Gastroesophageal sphincter (tissue), 4 donors: Measurements from ENCODE around the gene TOB1. TPM values are rescaled to one million over a fixed set of nuclear protein-coding genes. Genes with fewer than 3 reads are reported as not detected.

Experiments
- ATAC-seq: fragments of 150-250 bp; one replicate; pipeline ENCODE4 v1.9.1; 2016; ENCODE audit warnings: mild to moderate bottlenecking, moderate library complexity
- H3K27ac ChIP-seq, 4 donors: fragments of 200-600 bp; sonication (generic) in 3 of 4; 1 replicate in 3 of 4; 2 replicates in 1 of 4; pipeline ENCODE4 v1.5.1; 2016 to 2019
- H3K27me3 ChIP-seq: fragments of 200-600 bp; sonication (generic); one replicate; pipeline ENCODE4 v1.5.1; 2019
- H3K36me3 ChIP-seq, 2 donors: fragments of 200-600 bp; sonication (generic); one replicate each; pipeline ENCODE4 v1.5.1; 2019; ENCODE audit warnings: control low read depth in 1 of 2
- H3K4me1 ChIP-seq, 3 donors: fragments of 200-600 bp; sonication (generic); 1 replicate in 2 of 3; 2 replicates in 1 of 3; pipeline ENCODE4 v1.5.1; 2016 to 2019; ENCODE audit warnings: control low read depth in 2 of 3
- H3K4me3 ChIP-seq, 2 donors: fragments of 200-600 bp; sonication (generic); one replicate each; pipeline ENCODE4 v1.5.1; 2019; ENCODE audit warnings: mild to moderate bottlenecking in 1 of 2, moderate library complexity in 1 of 2
- H3K9me3 ChIP-seq, 3 donors: fragments of 200-600 bp; sonication (generic); one replicate each; pipeline ENCODE4 v1.5.1; 2017 to 2019; ENCODE audit warnings: control low read depth in 2 of 3
- EP300 ChIP-seq: sonication (generic); formaldehyde crosslinking; IDR thresholded peaks from one replicate; pipeline ENCODE4 v1.6.1; 2017; ENCODE audit warnings: antibody characterized with exemption, mild to moderate bottlenecking
- POLR2A ChIP-seq, 2 donors: fragments of 450-650 bp; IDR thresholded peaks; one replicate each; pipeline ENCODE4 v1.6.1; 2017; ENCODE audit warnings: antibody characterized with exemption in 2 of 2, mild to moderate bottlenecking in 2 of 2, moderate library complexity in 1 of 2
- POLR2AphosphoS5 ChIP-seq: sonication (generic); formaldehyde crosslinking; IDR thresholded peaks from one replicate; pipeline ENCODE4 v1.6.1; 2017; ENCODE audit warnings: antibody characterized with exemption
- WGBS, 2 donors: methylation state at CpG; one replicate each; pipeline ENCODE4 v1.1.5; 2018; ENCODE audit warnings: low coverage in 1 of 2; 5-methylcytosine and 5-hydroxymethylcytosine counted together
- total RNA-seq, 4 donors: library from RNA; depleted of rRNA; stranded (reverse); fragments of >200 nt; gene quantifications; one replicate each; pipeline ENCODE4 v1.1.0, GENCODE V29; 2016
- TF ChIP-seq, protein P1 (sequence below), 4 experiments: fragments of 200-600 bp in 2 of 4; fragments of 450-650 bp in 2 of 4; sonication (generic) in 1 of 4; IDR thresholded peaks; one replicate each; pipeline ENCODE4 v1.5.1; 2017 to 2019; ENCODE audit warnings: antibody characterized with exemption in 4 of 4, mild to moderate bottlenecking in 2 of 4, moderate library complexity in 2 of 4

Gene TOB1
- total RNA-seq, 4 donors from 2014 or later, result 27.8 to 47.2 (median 29.6) TPM

DNA sequence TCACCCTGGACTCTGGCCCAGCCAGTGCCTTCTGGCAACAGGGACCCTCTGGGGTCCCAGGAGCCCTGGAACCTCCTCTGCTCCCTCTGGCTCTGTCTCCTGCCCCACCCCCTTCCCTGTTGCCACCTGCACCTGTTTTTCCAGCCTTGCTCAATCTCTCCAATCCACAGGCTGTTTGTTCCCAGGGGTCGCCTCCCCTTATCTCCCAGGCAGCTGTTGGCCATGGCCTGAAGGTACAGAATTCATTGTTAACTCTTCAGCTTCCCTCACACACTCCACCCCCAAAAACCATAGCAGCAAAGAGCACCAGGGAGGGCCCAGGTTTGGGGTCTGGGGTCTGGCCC lies 39.3 kb upstream of the TOB1 start:
- H3K4me1 ChIP-seq, result peaks cover 12 to 74% (median 21%) of the 10 kb centered on the region in 3 donors
- TF ChIP-seq, protein P1, sequence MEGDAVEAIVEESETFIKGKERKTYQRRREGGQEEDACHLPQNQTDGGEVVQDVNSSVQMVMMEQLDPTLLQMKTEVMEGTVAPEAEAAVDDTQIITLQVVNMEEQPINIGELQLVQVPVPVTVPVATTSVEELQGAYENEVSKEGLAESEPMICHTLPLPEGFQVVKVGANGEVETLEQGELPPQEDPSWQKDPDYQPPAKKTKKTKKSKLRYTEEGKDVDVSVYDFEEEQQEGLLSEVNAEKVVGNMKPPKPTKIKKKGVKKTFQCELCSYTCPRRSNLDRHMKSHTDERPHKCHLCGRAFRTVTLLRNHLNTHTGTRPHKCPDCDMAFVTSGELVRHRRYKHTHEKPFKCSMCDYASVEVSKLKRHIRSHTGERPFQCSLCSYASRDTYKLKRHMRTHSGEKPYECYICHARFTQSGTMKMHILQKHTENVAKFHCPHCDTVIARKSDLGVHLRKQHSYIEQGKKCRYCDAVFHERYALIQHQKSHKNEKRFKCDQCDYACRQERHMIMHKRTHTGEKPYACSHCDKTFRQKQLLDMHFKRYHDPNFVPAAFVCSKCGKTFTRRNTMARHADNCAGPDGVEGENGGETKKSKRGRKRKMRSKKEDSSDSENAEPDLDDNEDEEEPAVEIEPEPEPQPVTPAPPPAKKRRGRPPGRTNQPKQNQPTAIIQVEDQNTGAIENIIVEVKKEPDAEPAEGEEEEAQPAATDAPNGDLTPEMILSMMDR (IDR thresholded peaks at IDR 0.05), result no peak
- TF ChIP-seq EP300, result no peak
- no peak for TF ChIP-seq POLR2AphosphoS5
- TF ChIP-seq POLR2A (IDR thresholded peaks at IDR 0.05), result no peak
- H3K36me3 ChIP-seq, result no peaks in the 10 kb centered on the region
- no peaks in the 10 kb centered on the region for H3K9me3 ChIP-seq
- H3K4me3 ChIP-seq, result no peak overlapping the region
- peak overlapping the region; percentile 91 to 99 (median 93) for H3K27ac ChIP-seq
- ATAC-seq, result no peak
- H3K27me3 ChIP-seq, result no peaks in the 10 kb centered on the region
- WGBS, 2 donors, result 40% methylated on average over 1 of the region's 1 CpG; no CpG with 5 or more reads in 1 of the 2 donors

DNA sequence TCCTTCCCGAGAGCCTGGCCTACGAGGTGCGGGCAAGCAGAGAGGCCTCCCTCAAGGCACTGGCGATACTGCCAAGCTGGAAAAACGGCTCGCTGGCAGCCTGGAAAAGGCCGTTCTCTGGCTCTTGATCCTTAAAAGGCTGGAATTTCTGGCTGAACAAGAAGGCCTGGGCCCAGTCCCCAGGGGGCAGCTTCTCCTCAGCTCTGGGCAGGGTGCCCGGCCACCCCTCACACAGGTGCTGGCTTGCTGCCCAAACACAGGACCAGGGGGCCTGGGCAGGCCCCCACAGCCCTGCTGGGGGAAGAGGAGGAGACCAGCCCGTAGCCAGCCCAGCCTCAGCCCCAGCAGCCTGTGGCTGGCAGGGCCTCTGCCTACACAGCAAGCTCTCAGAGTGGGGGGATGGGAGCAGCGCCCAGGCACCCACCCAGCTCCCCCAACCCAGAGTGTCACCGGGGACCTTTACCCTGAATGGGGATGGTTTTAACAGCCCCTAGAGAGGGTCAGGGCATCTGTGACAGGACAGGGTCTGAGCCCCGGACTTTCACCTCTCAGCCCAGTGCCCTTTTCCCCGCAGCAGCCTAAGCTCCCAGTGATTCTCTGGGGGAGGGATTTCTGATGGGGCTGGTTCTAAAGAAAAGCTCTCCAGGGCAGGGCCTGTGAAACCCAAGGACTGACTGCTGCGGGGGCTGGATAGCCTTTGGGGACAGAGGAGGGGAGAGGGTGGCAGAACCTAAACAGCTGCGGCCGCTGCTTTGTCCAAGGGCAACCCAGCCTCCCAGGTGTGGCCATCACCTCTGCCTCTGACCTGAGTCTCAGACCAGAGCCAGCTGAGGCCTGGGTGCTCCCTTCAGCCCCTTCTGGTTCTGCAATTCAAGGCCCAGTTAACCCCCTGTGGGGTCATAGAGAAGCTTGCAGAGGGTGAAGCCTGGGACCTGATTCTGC lies 38.6 kb upstream of the TOB1 start:
- peak; percentile 71 for ATAC-seq
- Histone ChIP-seq H3K4me3 (no peak overlapping the region), H3K36me3 (no peaks in the 10 kb centered on the region), H3K27me3 (no peaks in the 10 kb centered on the region), H3K9me3 (no peaks in the 10 kb centered on the region), H3K4me1 (peaks cover 12 to 67% (median 21%) of the 10 kb centered on the region in 3 donors), H3K27ac (peak overlapping the region; percentile 91 to 99 (median 93))
- TF ChIP-seq POLR2A (IDR thresholded peaks at IDR 0.05), result no peak
- no peak for TF ChIP-seq POLR2AphosphoS5
- TF ChIP-seq, protein P1 (IDR thresholded peaks at IDR 0.05), result peak in 1 of 4 experiments; percentile 37
- no peak for TF ChIP-seq EP300
- 27% methylated on average over 10 of the region's 16 CpGs; no CpG with 5 or more reads in 1 of the 2 donors for WGBS, 2 donors

DNA sequence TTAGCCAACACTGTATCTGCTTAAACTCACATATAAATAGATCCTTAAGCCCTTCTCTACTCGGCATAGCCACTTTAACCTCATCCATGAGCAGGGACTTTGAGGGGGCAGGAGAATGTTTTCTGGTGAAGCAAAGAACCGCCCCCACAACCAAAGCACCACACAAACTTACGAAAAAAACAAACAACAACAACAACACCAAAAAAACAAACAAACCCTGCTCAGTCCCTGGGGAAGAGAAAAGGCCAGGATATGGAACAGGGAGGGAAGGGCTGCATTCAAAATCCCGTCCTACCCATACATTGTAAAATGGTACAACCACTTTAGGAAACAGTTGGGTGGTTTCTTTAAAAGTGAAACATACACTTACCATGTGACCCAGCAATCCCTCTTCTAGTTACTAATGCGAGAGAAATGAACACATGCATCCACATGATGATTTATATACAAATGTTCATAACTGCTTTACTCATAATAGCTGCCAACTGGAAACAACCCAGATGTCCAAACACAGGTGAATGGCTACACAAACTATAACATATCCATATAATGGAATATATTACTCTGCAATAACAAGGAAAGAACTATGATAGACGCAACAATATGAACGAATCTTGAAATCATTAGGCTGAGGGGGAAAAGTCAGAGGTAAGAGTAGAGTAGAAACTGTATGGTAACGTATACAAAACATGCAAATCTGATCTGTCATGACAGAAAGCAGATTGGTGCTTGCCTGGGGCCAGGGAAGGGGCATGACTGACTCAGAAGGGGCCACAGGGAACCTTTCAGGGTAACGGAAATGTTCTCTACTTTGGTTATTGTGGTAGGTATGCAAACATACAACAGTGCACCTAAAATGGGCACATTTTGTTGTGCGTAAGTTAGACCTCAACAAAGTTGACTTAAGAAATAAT lies 37.7 kb upstream of the TOB1 start:
- Histone ChIP-seq H3K36me3 (no peaks in the 10 kb centered on the region), H3K27ac (peak overlapping the region; percentile 91 to 99 (median 93)), H3K4me1 (peaks cover 12 to 58% (median 21%) of the 10 kb centered on the region in 3 donors), H3K9me3 (no peaks in the 10 kb centered on the region), H3K27me3 (no peaks in the 10 kb centered on the region), H3K4me3 (no peak overlapping the region)
- 22 to 48% methylated on average over 7 to 9 of the region's 10 CpGs for WGBS, 2 donors
- peak; percentile 27 for ATAC-seq
- no peak for TF ChIP-seq POLR2A (IDR thresholded peaks at IDR 0.05)
- TF ChIP-seq POLR2AphosphoS5, result peak; percentile 58
- TF ChIP-seq, protein P1 (IDR thresholded peaks at IDR 0.05), result peak in 2 of 4 experiments; percentile 14 to 26

DNA sequence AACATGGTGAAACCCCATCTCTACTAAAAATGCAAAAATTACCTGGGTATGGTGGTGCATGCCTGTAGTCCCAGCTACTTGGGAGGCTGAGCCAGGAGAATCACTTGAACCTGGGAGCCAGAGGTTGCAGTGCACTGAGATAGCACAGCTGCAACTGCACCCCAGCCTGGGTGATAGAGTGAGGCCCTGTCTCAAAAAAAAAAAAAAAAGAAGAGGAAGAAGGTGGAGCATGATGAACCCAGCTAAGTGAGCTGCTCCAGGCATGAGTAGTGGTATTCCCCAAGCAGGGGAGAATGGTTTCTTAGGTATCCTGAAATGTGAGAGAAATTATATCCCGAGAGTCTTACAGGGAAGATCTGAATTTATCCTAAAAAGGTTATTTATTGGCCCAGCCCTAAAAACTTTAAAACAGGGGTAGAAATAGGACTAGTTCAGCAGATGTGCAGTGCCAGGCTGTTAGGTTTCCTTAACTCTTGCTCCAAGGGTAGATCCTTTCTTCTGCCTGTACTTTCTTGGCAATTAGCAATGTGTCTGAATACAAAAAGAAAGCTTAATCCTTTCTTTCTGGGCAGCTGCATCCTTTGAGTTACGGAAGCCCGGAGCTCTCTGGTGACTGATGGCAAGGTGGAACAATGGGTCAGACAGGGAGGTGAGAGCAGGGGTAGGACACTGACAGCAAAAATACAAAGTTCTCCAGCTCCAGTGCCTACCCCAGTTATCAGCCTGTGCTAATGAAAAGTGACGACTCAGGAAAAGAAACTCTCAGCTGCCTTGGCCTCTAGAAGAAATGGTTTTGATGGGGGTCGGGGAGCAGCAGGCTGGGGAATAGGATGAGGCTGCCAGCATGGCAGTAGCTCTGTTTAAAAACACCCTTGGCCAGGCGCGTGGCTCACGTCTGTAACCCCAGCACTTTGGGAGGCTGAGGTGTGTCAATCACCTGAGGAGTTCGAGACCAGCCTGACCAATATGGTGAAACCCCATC lies 36.5 kb upstream of the TOB1 start:
- H3K4me3 ChIP-seq, result peak overlapping the region in 1 of 2 donors; percentile 12
- peak; percentile 32 for ATAC-seq
- WGBS, 2 donors, result 40 to 49% methylated on average over 5 to 9 of the region's 9 CpGs
- H3K27ac ChIP-seq, result peak overlapping the region; percentile 91 to 99 (median 93)
- H3K36me3 ChIP-seq, result no peaks in the 10 kb centered on the region
- peaks cover 12 to 52% (median 21%) of the 10 kb centered on the region in 3 donors for H3K4me1 ChIP-seq
- TF ChIP-seq POLR2AphosphoS5 (peak; percentile 54), EP300 (no peak)
- no peaks in the 10 kb centered on the region for H3K27me3 ChIP-seq
- no peaks in the 10 kb centered on the region for H3K9me3 ChIP-seq
